ENCODE data around the gene RCAN2.

RCAN2 gene

DNA sequence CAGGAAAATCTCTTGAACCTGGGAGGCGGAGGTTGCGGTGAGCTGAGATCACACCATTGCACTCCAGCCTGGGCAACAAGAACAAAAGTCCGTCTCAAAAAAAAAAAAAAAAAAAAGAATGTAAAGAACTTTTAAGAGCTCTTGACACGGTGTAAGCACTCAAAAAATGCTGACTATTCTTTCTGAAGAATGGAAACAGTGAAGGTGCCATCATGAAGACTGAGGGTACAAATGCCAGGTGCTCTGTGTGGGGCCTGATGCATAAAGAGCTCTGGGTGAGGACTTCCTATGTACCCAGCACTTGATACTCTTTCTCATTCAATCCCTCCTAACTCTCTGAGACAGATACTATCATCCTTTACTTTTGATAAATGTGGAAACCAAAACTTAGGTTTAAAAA is 275.5 kb downstream of the RCAN2 start:
- no peaks in the 10 kb centered on the region for H3K36me3 ChIP-seq (replicated peaks in 1 of 2; ENCODE audit: control insufficient read depth in 2 of 2, insufficient read depth in 2 of 2, low read length in 2 of 2)

DNA sequence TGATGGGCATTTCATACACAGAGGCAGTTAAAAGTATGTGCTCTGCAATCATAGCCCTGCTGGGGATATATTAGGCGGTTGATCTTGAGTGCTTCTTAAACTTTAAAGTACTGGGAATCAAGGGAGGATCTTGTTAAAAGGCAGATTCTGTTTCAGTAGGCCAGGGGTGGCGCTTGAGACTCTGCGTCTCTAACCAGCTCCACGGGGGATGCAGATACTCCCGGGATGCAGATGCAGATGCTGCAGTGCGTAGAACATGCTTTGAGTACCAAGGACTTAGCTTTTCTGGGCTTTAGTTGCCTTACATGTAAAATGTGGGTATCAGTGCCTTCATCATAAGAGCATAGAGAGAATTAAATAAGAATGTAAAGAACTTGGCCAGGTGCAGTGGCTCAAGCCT is 276.0 kb downstream of the RCAN2 start:
- Histone ChIP-seq H3K36me3 (replicated peaks in 1 of 2; ENCODE audit: control insufficient read depth in 2 of 2, insufficient read depth in 2 of 2, low read length in 2 of 2) (no peaks in the 10 kb centered on the region), H3K4me2 (ENCODE audit: insufficient read depth, low read length, poor library complexity, severe bottlenecking) (no peak overlapping the region), H2BK15ac (ENCODE audit: low read length) (no peak overlapping the region), H4K8ac (ENCODE audit: low read depth, low read length) (no peak overlapping the region), H4K91ac (ENCODE audit: low read depth, low read length, poor library complexity) (no peak overlapping the region), H3K9ac (ENCODE audit: low read depth, low read length, poor library complexity) (no peak overlapping the region), H3K4ac (ENCODE audit: low read length) (no peak overlapping the region), H3K14ac (ENCODE audit: low read length) (no peak overlapping the region), H3K4me3 (ENCODE audit: low read length in 2 of 2) (no peak overlapping the region), H3K23ac (ENCODE audit: low read depth, low read length, poor library complexity) (no peak overlapping the region), H2BK5ac (ENCODE audit: low read length) (no peak overlapping the region), H3K27ac (replicated peaks; ENCODE audit: low read length) (no peak overlapping the region), H3K27me3 (ENCODE audit: control insufficient read depth in 3 of 3, insufficient read depth in 3 of 3, low read depth in 1 of 3, low read length in 3 of 3) (no peaks in the 10 kb centered on the region), H3K9me3 (replicated peaks in 1 of 2; ENCODE audit: control insufficient read depth in 2 of 2, insufficient read depth in 1 of 2, low read depth in 1 of 2, low read length in 2 of 2) (no peaks in the 10 kb centered on the region), H3K79me1 (ENCODE audit: low read depth, low read length) (no peaks in the 10 kb centered on the region), H2AK5ac (ENCODE audit: low read depth, low read length) (no peak overlapping the region), H3K4me1 (ENCODE audit: control insufficient read depth in 2 of 2, insufficient read depth in 1 of 2, low read depth in 1 of 2, low read length in 2 of 2) (no peaks in the 10 kb centered on the region), H3K18ac (ENCODE audit: low read length) (no peak overlapping the region), H2AFZ (ENCODE audit: low read length) (no peak overlapping the region), H2BK120ac (ENCODE audit: low read depth, low read length) (no peak overlapping the region), H2BK12ac (ENCODE audit: low read length) (no peak overlapping the region)
- no CpG with 5 or more reads among the region's 6 CpGs for WGBS, 2 donors (ENCODE audit: extremely low coverage in 2 of 2, insufficient read length in 2 of 2, insufficient replicate concordance in 1 of 2)
- no peak for DNase-seq (ENCODE audit: low spot score)

More for the DNA sequence above, 275.5 kb downstream of the RCAN2 start:
- Histone ChIP-seq H3K18ac (ENCODE audit: low read length) (no peak overlapping the region), H3K23ac (ENCODE audit: low read depth, low read length, poor library complexity) (no peak overlapping the region), H3K9ac (ENCODE audit: low read depth, low read length, poor library complexity) (no peak overlapping the region), H3K27me3 (ENCODE audit: control insufficient read depth in 3 of 3, insufficient read depth in 3 of 3, low read depth in 1 of 3, low read length in 3 of 3) (no peaks in the 10 kb centered on the region), H2BK15ac (ENCODE audit: low read length) (no peak overlapping the region), H3K4me2 (ENCODE audit: insufficient read depth, low read length, poor library complexity, severe bottlenecking) (no peak overlapping the region), H2BK120ac (ENCODE audit: low read depth, low read length) (no peak overlapping the region), H3K14ac (ENCODE audit: low read length) (no peak overlapping the region), H3K79me1 (ENCODE audit: low read depth, low read length) (no peaks in the 10 kb centered on the region), H4K8ac (ENCODE audit: low read depth, low read length) (no peak overlapping the region), H3K27ac (replicated peaks; ENCODE audit: low read length) (no peak overlapping the region), H2BK12ac (ENCODE audit: low read length) (no peak overlapping the region), H3K4ac (ENCODE audit: low read length) (no peak overlapping the region), H3K4me3 (ENCODE audit: low read length in 2 of 2) (no peak overlapping the region), H2BK5ac (ENCODE audit: low read length) (no peak overlapping the region), H2AK5ac (ENCODE audit: low read depth, low read length) (no peak overlapping the region), H2AFZ (ENCODE audit: low read length) (no peak overlapping the region), H3K4me1 (ENCODE audit: control insufficient read depth in 2 of 2, insufficient read depth in 1 of 2, low read depth in 1 of 2, low read length in 2 of 2) (no peaks in the 10 kb centered on the region), H3K9me3 (replicated peaks in 1 of 2; ENCODE audit: control insufficient read depth in 2 of 2, insufficient read depth in 1 of 2, low read depth in 1 of 2, low read length in 2 of 2) (no peaks in the 10 kb centered on the region), H4K91ac (ENCODE audit: low read depth, low read length, poor library complexity) (no peak overlapping the region)
- WGBS, 2 donors (ENCODE audit: extremely low coverage in 2 of 2, insufficient read length in 2 of 2, insufficient replicate concordance in 1 of 2) = no CpG with 5 or more reads among the region's 4 CpGs
- no peak for DNase-seq (ENCODE audit: low spot score)

DNA sequence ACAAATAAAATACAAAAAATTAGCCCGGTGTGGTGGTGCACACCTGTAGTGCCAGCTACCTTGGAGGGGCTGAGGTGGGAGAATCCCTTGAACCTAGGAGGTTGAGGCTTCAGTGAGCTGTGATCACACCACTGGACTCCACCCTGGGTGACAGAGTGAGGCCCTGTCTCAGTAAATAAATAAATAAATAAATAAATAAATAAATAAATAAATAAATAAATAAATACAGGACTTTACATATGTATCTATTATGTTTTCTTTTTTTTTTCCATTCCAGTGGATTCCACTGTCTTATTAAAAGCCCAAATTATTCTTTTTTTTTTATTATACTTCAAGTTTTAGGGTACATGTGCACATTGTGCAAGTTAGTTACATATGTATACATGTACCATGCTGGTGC is 279.3 kb downstream of the RCAN2 start:
- H3K27me3 ChIP-seq (ENCODE audit: control insufficient read depth in 3 of 3, insufficient read depth in 3 of 3, low read depth in 1 of 3, low read length in 3 of 3) = no peaks in the 10 kb centered on the region
- H2BK5ac ChIP-seq (ENCODE audit: low read length) = no peak overlapping the region
- WGBS, 2 donors (ENCODE audit: extremely low coverage in 2 of 2, insufficient read length in 2 of 2, insufficient replicate concordance in 1 of 2) = no CpG with 5 or more reads among the region's 1 CpG
- H2AFZ ChIP-seq (ENCODE audit: low read length) = no peak overlapping the region
- no peak overlapping the region for H3K18ac ChIP-seq (ENCODE audit: low read length)
- no peak overlapping the region for H4K8ac ChIP-seq (ENCODE audit: low read depth, low read length)
- no peak overlapping the region for H3K4me2 ChIP-seq (ENCODE audit: insufficient read depth, low read length, poor library complexity, severe bottlenecking)
- H2BK12ac ChIP-seq (ENCODE audit: low read length) = no peak overlapping the region
- H3K4ac ChIP-seq (ENCODE audit: low read length) = no peak overlapping the region
- no peaks in the 10 kb centered on the region for H3K79me1 ChIP-seq (ENCODE audit: low read depth, low read length)
- H3K4me3 ChIP-seq (ENCODE audit: low read length in 2 of 2) = no peak overlapping the region
- H2AK5ac ChIP-seq (ENCODE audit: low read depth, low read length) = no peak overlapping the region
- no peaks in the 10 kb centered on the region for H3K9me3 ChIP-seq (replicated peaks in 1 of 2; ENCODE audit: control insufficient read depth in 2 of 2, insufficient read depth in 1 of 2, low read depth in 1 of 2, low read length in 2 of 2)
- no peak overlapping the region for H3K14ac ChIP-seq (ENCODE audit: low read length)
- H3K9ac ChIP-seq (ENCODE audit: low read depth, low read length, poor library complexity) = no peak overlapping the region
- H3K4me1 ChIP-seq (ENCODE audit: control insufficient read depth in 2 of 2, insufficient read depth in 1 of 2, low read depth in 1 of 2, low read length in 2 of 2) = no peaks in the 10 kb centered on the region
- no peak overlapping the region for H2BK120ac ChIP-seq (ENCODE audit: low read depth, low read length)
- DNase-seq (ENCODE audit: low spot score) = no peak
- no peak overlapping the region for H3K23ac ChIP-seq (ENCODE audit: low read depth, low read length, poor library complexity)
- H4K91ac ChIP-seq (ENCODE audit: low read depth, low read length, poor library complexity) = no peak overlapping the region
- no peak overlapping the region for H3K27ac ChIP-seq (replicated peaks; ENCODE audit: low read length)
- H3K36me3 ChIP-seq (replicated peaks in 1 of 2; ENCODE audit: control insufficient read depth in 2 of 2, insufficient read depth in 2 of 2, low read length in 2 of 2) = no peaks in the 10 kb centered on the region
- H2BK15ac ChIP-seq (ENCODE audit: low read length) = no peak overlapping the region

DNA sequence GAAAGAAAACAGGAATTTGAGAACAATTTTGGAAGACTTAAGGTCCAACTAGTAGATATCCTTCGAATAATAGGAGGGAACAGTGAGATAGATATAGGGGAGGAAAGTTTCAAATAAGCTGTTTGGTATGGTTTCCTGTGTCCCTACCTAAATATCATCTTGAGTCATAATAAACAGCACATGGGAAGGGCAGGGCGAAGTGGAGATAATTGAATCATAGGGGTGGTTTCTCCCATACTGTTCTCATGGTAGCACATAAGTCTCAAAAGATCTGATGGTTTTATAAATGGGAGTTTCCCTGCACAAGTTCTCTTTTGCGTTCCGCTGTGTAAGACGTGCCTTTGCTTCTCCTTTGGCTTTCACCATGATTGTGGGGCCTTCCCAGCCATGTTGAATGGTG is 281.0 kb downstream of the RCAN2 start:
- Histone ChIP-seq H3K23ac (ENCODE audit: low read depth, low read length, poor library complexity) (no peak overlapping the region), H3K79me1 (ENCODE audit: low read depth, low read length) (no peaks in the 10 kb centered on the region)
- WGBS, 2 donors (ENCODE audit: extremely low coverage in 2 of 2, insufficient read length in 2 of 2, insufficient replicate concordance in 1 of 2) = no CpG with 5 or more reads among the region's 5 CpGs

More for the DNA sequence above, 281.0 kb downstream of the RCAN2 start:
- Histone ChIP-seq H3K14ac (ENCODE audit: low read length) (no peak overlapping the region), H2BK15ac (ENCODE audit: low read length) (no peak overlapping the region), H3K18ac (ENCODE audit: low read length) (no peak overlapping the region), H2AFZ (ENCODE audit: low read length) (no peak overlapping the region), H4K8ac (ENCODE audit: low read depth, low read length) (no peak overlapping the region), H4K91ac (ENCODE audit: low read depth, low read length, poor library complexity) (no peak overlapping the region), H2BK120ac (ENCODE audit: low read depth, low read length) (no peak overlapping the region), H3K27me3 (ENCODE audit: control insufficient read depth in 3 of 3, insufficient read depth in 3 of 3, low read depth in 1 of 3, low read length in 3 of 3) (no peaks in the 10 kb centered on the region), H3K9me3 (replicated peaks in 1 of 2; ENCODE audit: control insufficient read depth in 2 of 2, insufficient read depth in 1 of 2, low read depth in 1 of 2, low read length in 2 of 2) (no peaks in the 10 kb centered on the region), H3K27ac (replicated peaks; ENCODE audit: low read length) (no peak overlapping the region), H3K4me2 (ENCODE audit: insufficient read depth, low read length, poor library complexity, severe bottlenecking) (no peak overlapping the region), H3K36me3 (replicated peaks in 1 of 2; ENCODE audit: control insufficient read depth in 2 of 2, insufficient read depth in 2 of 2, low read length in 2 of 2) (no peaks in the 10 kb centered on the region), H3K4ac (ENCODE audit: low read length) (no peak overlapping the region), H2AK5ac (ENCODE audit: low read depth, low read length) (no peak overlapping the region), H3K4me3 (ENCODE audit: low read length in 2 of 2) (no peak overlapping the region), H3K9ac (ENCODE audit: low read depth, low read length, poor library complexity) (no peak overlapping the region), H2BK5ac (ENCODE audit: low read length) (no peak overlapping the region), H3K4me1 (ENCODE audit: control insufficient read depth in 2 of 2, insufficient read depth in 1 of 2, low read depth in 1 of 2, low read length in 2 of 2) (no peaks in the 10 kb centered on the region), H2BK12ac (ENCODE audit: low read length) (no peak overlapping the region)
- no peak for DNase-seq (ENCODE audit: low spot score)
